Mucosa of descending colon (tissue), 3 donors: Measurements from ENCODE around the gene SIRPB1. TPM values are rescaled to one million over a fixed set of nuclear protein-coding genes. Genes with fewer than 3 reads are reported as not detected.
A peak's percentile ranks its signal among the peaks of the same experiment; 100 is the strongest.

Experiments
- ATAC-seq: fragments of 200-7000 bp; cut with Tn5 transposase; one replicate; pipeline ENCODE4 v1.9.1; 2020; ENCODE audit warnings: mild to moderate bottlenecking, moderate library complexity
- DNase-seq, 3 donors: peaks; one replicate each; pipeline ENCODE4 v3.0.0-alpha.2; 2020
- H3K36me3 ChIP-seq: fragments of 200-600 bp; one replicate; pipeline ENCODE4 v1.8.0; 2021; ENCODE audit warnings: low read depth, mild to moderate bottlenecking
- H3K4me1 ChIP-seq: fragments of 200-600 bp; one replicate; pipeline ENCODE4 v1.8.0; 2021; ENCODE audit warnings: low read depth, mild to moderate bottlenecking
- H3K4me3 ChIP-seq: fragments of 200-600 bp; one replicate; pipeline ENCODE4 v1.8.0; 2021; ENCODE audit warnings: mild to moderate bottlenecking
- H3K9me3 ChIP-seq: fragments of 200-600 bp; one replicate; pipeline ENCODE4 v1.8.0; 2021; ENCODE audit warnings: mild to moderate bottlenecking
- CTCF ChIP-seq: fragments of 200-600 bp; IDR thresholded peaks from one replicate; pipeline ENCODE4 v1.8.0; 2022; ENCODE audit warnings: antibody characterized with exemption, mild to moderate bottlenecking
- intact Hi-C, 2 donors: fragments of 100-400 bp; cut with DNase I in 1 of 2; cut with micrococcal nuclease in 1 of 2; formaldehyde crosslinking; loops; one replicate each; pipeline versions ENCODE4 v1.11.0 to v1.11.1; 2022; cut with DNase I, micrococcal nuclease
- total RNA-seq, 3 donors: library from RNA; stranded (reverse); fragmentation: NEBNext Ultra II Directional in 2 of 3; extraction: Animal tissue kit (Norgen Biotek cat#: 25700) in 2 of 3; gene quantifications; one replicate each; pipeline versions ENCODE4 v1.2.1 to v1.2.4, GENCODE V29; 2021 to 2023
- donor health status: DM: no; HTN: no; CAD: no; lungs with moderate emphysema.
- donor health status: DM: no; HTN: no; CAD: no.
- donor health status: DM: no; HTN: yes; CAD: no.

Gene SIRPB1
- total RNA-seq, 3 donors from 2014 or later = 6.0 to 8.3 TPM; not detected in 1

DNA sequence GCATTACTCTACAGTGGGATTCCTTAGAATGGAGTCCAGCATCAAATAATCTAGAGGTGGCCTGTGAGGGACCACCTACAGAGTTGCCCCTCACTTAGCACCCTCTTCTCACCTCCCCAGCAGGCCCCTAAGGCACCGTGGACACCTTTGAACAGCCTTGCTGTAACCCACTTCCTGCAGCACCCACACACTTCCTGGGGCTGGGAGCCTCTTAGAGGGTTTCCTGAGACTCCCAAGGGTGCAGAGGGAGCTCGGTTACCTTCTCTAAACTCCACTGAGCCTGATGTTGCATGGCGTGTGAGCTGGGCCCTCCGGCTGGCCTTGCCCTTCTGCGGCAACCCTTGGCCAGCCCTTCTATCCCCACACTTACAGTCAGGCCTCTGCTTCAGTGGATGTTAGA is 45.1 kb upstream of the SIRPB1 start:
- TF ChIP-seq CTCF = no peak
- H3K4me1 ChIP-seq = no peaks in the 10 kb centered on the region
- H3K36me3 ChIP-seq = no peaks in the 10 kb centered on the region
- no peaks in the 10 kb centered on the region for H3K9me3 ChIP-seq
- ATAC-seq (peak; percentile 81), DNase-seq (peak in 2 of 3 donors; percentile 29 to 67)
- H3K4me3 ChIP-seq = no peak overlapping the region
- intact Hi-C loops = no loop called here

- Histone ChIP-seq H3K36me3 (no peaks in the 10 kb centered on the region), H3K4me1 (no peaks in the 10 kb centered on the region), H3K9me3 (no peaks in the 10 kb centered on the region), H3K4me3 (no peak overlapping the region)
- TF ChIP-seq CTCF = no peak
- ATAC-seq = peak; percentile 17
- no peak for DNase-seq
- intact Hi-C loops = no loop called here
Measured at GRCh38 chr20:1663917-1664316, 44.1 kb upstream of the SIRPB1 start.

- no peaks in the 10 kb centered on the region for H3K9me3 ChIP-seq
- intact Hi-C loops = no loop called here
- ATAC-seq (no peak), DNase-seq (no peak)
- no peak for TF ChIP-seq CTCF
- no peak overlapping the region for H3K4me3 ChIP-seq
- no peaks in the 10 kb centered on the region for H3K4me1 ChIP-seq
- no peaks in the 10 kb centered on the region for H3K36me3 ChIP-seq
Measured at GRCh38 chr20:1661542-1662299, 41.9 kb upstream of the SIRPB1 start.

GRCh38 chr20:1660246-1660645 is 40.4 kb upstream of the SIRPB1 start:
- intact Hi-C loops = no loop called here
- ATAC-seq = no peak

GRCh38 chr20:1657556-1658334 is 37.9 kb upstream of the SIRPB1 start, which contains the start of gene SIRPG:
Gene SIRPG (minus strand): TSS chr20:1657779. CDS start chr20:1657714, 65 bp downstream.
- no peak for TF ChIP-seq CTCF
- DNase-seq (peak in 1 of 3 donors; percentile 29), ATAC-seq (peak; percentile 70)
- Histone ChIP-seq H3K4me3 (no peak within 1 kb of the TSS), H3K4me1 (no peaks in the 10 kb centered on the region), H3K36me3 (no peaks in the 10 kb centered on the region), H3K9me3 (no peaks in the 10 kb centered on the region)
- intact Hi-C loops = no loop called here

More at GRCh38 chr20:1660246-1660645, 40.4 kb upstream of the SIRPB1 start:
- Histone ChIP-seq H3K4me1 (no peaks in the 10 kb centered on the region), H3K36me3 (no peaks in the 10 kb centered on the region), H3K4me3 (no peak overlapping the region), H3K9me3 (no peaks in the 10 kb centered on the region)
- TF ChIP-seq CTCF = no peak
- DNase-seq = no peak
